Dedifferentiated amniotic fluid mesenchymal stem cell (primary cell): ENCODE measurements around the gene CRYBA1.
A peak's percentile ranks its signal among the peaks of the same experiment; 100 is the strongest.

Experiments used
- DNase-seq: peaks from one replicate; pipeline ENCODE4 v3.0.0-alpha.2; 2016; ENCODE audit errors: extremely low spot score

Gene CRYBA1

GRCh38 chr17:29283496-29283895 lies 36.8 kb downstream of the CRYBA1 start:
- no peak for DNase-seq

- DNase-seq, result no peak
Observed at GRCh38 chr17:29283961-29284360, 37.3 kb downstream of the CRYBA1 start.

DNA sequence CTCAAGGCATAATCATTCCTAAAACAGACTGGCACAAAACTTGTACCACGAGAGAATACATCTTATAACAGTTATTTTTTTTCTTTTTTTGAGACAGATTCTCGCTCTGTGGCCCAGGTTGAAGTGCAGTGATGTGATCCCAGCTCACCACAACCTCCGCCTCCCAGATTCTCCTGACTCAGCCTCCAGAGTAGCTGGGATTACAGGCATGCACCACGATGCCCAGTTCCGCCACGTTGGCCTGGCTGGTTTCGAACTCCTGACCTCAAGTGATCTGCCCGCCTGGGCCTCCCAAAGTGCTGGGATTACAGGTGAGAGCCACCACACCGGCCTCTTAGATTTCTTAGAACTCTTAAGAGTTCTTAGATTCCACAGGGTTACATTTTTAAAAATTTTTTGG lies 43.2 kb downstream of the CRYBA1 start:
- DNase-seq, result no peak

GRCh38 chr17:29291163-29291752 lies 44.6 kb downstream of the CRYBA1 start:
- DNase-seq, result peak; percentile 78

- no peak for DNase-seq
Observed at GRCh38 chr17:29292071-29292991, 45.7 kb downstream of the CRYBA1 start.

GRCh38 chr17:29292992-29293889 lies 46.6 kb downstream of the CRYBA1 start:
- peak; percentile 39 for DNase-seq

DNA sequence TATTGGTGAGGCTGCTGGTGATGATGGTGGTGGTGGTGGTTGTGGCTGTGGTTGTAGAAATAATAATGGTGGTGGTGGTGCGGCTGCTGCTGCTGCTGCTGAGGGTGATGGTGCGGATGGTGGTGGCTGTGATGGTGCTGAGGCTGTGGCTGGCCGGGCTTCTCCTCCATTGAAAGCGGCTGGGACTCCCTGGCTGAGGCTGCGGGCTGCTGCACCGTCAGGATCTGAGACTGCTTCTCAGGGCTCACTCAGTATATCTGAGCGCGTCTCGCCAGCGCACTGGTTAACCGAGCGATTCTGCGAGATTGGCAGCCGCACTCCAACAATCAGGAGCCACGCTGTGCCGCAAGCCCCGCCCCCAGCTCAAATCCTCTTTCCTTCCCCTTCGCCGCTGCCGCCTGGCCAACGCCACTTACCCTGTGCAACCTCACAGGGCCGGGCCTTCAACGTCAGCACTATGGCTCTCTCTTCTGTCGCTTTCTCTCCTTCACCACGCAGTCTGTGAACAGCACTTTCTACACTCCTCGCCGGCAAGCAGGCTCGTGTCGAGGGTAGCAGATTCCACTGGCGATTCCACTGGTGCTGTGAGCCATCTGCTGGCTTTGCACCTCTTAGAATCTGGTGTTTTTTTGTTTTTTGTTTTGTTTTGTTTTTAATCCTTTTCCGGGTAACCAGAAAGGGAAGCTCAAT lies 47.4 kb downstream of the CRYBA1 start, which contains the start of gene NUFIP2:
Gene NUFIP2, minus strand, starts transcription at position 259 of the 690 bp plus-strand sequence. Its CDS starts 89 bp downstream, at position 170.
- peak; percentile 99 for DNase-seq

DNA sequence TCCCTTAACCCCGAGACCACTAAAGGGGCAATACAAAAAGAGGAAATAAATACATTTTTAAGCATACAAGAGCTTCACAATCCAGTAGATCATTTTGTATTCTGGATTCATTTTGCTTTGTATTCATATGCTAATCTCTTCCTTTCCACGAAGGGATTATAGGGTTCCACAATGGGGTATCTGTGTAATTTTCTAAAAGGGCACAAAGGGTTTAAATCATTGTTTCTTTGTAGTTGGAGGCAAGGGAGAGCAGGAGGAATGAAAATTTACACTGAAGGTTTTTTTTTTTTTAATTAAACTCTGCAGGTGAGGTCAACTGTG lies 47.9 kb downstream of the CRYBA1 start:
- DNase-seq, result no peak

- DNase-seq, result no peak
Observed at GRCh38 chr17:29295420-29295819, 48.8 kb downstream of the CRYBA1 start.

- DNase-seq, result no peak
Observed at GRCh38 chr17:29299031-29299430, 52.4 kb downstream of the CRYBA1 start.

GRCh38 chr17:29303386-29303785 lies 56.7 kb downstream of the CRYBA1 start:
- no peak for DNase-seq
